Limb (tissue), 2 donors: ENCODE data around the gene MIA.
"Not testable (repeated sequence)": the region's sequence is repeated elsewhere in the genome, so short reads cannot be mapped to it uniquely, and the experiment has no call there.

Experiments used
- DNase-seq, 2 donors: peaks; one replicate each; pipeline ENCODE4 v3.0.0-alpha.2; 2016; ENCODE audit errors: extremely low spot score in 2 of 2

Gene MIA

DNA sequence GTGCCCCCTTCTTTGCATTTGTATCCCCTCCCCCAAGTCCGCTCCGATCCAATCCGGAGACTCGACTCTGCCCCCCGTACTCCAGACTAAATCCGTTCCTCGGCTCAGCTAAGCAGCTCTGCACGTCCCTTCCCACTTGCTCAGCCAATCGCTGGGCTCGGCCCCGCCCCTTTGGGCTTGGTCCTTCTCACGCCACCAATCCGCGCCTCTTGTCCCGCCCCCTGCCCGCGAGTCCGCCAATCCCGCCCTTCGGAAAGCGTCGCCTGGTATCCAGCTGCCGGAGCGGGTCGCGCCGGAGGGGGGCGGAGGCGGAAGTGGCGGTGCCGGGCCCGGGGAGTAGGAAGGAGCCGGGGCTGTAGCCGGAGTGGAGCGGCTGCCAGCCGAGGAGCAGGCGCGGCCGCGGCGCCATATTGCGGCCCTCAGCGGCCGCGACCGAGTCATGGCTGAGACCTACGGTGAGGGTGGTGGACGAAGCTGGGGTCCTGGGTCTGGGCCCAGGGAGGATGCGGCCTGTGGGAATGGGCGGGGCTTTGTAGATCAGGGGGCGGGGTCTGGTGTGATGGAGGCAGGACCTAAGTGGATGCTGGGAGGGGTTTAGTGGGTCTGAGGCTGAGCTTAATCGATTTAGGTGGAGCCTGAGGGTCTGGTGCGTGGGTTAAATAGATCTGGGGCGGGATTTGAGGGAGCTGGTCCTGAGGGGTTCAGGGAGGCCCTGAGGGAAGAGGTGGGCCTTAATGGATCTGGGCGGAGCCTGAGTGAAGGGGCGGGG, 2.8 kb downstream of the MIA start, which contains the start of gene RAB4B:
TSS of gene RAB4B (plus strand) at position 311 of the 769 bp plus-strand sequence. CDS start at position 440, 129 bp downstream.
- peak; percentile 99 to 100 for DNase-seq

DNA sequence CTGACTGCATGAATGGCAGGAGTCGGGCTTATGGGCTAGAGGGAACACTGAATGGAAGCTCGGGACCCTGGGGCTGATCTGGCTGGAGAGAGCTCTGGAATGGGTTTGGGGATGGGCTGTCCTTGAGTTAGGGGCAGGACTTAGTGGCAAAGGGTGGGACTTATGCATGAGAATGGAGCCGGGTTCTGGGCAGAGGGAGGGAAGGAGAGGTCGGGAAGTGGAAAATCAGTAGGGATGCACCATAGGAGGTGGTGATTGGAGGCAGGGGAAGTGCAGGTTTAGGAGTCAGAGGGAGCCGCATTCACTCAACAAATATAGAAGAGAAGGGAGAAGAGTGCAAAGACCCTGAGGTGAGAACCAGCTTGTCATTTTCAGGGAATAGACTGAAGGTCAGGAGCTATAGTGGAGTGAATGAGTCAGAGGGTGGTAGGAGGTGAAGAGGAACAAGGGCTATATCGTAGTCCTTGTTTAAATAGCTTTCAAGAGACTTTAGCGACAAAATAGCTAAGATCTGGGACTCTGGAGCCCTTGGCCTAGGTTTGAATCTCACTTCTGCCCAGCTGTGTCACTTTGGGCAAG, 3.5 kb downstream of the MIA start:
- no peak for DNase-seq

DNA sequence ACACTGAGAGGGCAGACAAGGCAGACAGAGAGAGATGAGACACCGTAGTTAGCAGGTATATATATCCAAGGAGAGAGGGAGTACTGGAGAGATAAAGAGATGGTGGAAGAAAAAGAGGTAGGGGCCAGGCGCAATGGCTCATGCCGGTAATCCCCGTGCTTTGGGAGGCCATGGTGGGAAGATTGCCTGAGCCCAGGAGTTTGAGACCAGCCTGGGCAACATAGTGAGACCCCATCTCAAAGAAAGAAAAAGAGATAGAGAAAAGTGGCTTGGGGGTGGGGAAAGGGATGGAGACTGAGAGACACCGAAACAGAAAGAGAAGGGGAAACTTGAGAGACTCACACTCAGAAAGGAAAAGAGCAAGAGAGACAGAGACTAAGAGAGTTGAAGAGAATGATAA, 5.3 kb downstream of the MIA start:
- no peak for DNase-seq

DNA sequence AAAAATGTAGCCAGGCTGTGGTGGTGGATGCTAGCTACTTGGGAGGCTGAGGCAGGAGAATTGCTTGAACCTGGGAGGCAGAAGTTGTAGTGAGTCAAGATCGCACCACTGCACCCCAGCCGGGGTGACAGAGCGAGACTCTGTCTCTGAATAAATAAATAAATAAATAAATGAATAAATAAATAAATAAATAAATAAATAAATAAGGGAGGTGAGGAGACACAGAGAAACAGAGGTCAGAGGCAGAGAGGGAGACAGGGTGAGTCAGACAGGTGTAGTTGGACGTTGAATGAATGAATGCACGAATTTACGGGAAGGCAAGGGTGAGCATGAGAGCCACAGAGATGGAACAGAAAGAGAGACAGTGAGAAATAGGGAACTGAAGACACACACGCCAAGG, 5.8 kb downstream of the MIA start:
- no peak for DNase-seq

DNA sequence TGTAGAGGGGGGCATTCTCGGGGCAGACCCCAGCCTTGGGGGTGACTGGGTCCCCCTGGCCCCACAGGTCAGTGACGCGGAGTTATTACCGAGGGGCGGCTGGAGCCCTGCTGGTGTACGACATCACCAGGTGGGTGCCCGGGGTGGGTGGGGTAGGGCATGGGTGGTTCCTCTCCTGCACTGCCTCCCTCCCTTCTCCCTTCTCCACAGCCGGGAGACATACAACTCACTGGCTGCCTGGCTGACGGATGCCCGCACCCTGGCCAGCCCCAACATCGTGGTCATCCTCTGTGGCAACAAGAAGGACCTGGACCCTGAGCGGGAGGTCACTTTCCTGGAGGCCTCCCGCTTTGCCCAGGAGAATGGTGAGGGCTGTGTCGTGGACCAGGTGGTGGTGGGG, 8.4 kb downstream of the MIA start:
- no peak for DNase-seq

DNA sequence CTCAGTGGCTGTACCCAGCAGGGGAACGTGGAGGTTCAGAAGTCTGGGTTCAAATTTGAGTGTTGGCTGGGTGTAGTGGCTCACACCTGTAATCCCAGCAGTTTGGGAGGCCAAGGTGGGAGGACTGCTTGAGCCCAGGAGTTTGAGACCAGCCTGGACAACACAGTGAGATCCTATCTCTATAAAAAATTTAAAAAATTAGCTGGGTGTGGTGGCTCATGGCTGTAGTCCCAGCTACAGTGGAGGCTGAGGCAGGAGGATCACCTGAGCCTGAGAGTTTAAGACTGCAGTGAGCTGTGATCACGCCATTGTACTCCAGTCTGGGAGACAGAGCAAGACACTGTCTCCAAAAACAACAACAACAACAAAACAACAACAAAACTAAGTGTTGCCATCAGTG, 8.8 kb downstream of the MIA start:
- DNase-seq, result not testable (repeated sequence)

DNA sequence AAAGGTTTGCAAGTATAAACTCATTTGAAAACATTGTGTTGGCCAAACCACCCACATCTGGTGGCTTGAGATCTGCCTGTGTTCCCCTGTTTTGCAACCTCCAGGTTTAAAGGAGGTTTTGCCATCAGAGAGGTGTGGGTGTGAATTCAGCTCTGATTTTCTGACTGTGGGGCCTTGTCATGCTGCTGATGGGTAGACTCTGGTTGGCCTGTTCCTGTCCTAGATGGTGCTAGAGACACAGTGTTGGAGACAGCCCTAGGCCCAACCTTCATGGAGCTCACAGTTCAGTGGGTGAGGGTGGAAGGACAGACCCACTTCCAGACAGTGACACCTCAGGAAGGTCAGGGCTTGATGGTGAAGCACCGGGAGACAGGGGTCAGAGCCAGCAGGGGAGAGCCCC, 10.2 kb downstream of the MIA start:
- DNase-seq, result no peak

DNA sequence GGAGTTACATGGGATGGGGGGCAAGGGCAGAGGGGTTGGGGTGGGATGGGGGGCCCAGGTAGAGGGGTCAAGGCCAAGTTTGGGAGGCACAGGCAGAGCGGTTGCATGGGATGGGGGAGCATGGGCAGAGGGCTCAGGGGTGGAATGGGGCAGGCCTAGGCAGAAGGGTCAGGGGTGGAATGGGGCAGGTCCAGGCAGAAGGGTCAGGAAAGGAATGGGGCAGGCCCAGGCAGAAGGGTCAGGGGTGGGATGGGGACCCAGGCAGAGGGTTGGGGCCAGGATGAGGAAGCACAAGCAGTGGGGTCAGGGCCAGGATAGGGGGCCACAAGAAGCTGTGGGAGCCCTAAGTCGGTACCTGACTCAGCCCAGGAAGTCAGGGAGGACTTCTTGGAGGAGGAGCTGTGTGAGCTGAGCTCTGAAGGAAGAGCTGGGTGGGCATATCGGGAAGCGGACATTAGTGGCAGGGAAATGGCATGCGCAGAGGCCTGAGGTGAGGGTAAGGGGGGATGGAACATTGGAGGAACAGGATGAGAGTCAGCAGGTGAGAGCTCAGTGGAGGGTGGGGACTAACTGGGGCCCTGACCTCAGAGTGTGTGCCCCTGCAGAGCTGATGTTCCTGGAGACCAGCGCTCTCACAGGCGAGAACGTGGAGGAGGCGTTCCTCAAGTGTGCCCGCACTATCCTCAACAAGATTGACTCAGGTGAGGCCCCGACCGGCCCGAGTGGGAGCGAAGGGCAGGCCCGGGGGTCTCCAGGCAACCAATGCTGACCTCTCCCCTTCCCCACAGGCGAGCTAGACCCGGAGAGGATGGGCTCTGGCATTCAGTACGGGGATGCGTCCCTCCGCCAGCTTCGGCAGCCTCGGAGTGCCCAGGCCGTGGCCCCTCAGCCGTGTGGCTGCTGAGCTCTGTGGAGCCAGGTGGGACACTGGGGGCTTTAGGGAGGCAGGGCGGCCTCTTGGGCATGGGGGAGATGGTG, 11.0 kb downstream of the MIA start:
- no peak for DNase-seq

DNA sequence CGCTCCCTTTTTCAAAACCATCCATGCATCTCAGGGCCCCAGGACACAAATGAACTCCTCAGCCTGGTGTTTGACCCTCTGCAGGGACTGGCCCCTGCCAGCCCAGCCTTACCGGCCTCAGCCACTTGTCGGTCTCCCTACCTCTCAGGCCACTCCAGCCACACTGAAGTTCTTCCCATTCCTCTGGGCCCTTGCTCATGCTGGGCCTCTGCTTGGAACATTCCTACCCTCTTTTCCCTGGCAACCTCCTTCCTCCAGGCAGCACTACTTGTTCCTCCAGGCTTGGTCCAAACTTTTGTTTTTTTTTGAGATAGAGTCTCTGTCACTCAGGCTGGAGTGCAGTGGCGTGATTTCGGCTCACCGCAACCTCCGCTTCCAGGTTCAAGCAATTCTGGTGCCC, 16.0 kb downstream of the MIA start:
- no peak for DNase-seq

DNA sequence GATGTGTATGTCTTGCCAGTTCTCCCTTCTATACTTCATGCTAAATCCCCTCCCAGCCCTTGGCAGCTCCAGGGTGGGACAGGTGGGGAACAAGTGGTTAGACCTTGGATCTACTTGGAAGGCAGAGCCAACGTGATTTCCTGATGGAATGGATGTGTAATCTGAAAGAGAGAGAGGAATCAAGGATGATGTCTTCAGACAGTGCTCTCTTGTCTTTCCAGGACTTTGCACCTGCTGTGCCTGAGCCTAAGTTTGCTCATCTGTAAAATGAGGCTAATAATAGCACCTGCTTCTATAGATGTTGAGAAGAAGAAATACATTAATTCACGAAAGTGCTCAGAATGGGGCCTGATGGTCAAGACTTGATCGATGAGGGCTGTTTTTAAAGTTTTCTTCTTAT, 16.7 kb downstream of the MIA start:
- no peak for DNase-seq

DNA sequence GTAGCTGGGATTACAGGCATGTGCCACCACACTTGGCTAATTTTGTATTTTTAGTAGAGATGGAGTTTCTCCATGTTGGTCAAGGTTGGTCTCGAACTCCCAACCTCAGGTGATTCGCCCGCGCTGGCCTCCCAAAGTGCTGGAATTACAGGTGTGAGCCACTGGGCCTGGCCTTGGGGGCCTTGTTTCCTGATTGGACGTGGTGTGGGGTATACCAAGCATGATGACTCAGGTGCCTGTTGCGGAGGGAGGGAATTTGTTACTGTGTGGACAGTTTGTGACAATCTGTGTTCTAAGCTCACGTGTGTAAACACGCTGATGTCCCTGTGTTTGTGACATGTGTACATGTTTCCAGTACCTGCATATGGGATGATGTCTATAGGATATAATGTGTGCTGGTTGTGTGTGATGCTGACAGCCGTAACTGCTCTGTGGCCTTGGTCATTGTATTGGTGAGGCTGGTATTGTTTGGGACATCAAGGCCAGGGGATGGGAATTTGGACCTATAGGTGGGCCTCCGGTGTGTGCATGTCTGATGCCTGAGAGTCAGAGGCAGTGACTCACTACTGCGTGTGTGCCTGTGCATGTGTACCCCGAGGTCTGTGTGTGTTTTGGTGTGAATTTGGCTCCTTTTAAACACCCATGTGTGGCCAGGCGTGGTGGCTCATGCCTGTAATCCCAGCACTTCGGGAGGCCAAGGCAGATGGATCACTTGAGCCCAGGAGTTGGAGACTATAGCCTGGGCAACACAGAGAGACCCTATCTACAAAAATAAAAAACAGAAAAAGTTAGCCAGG, 22.0 kb downstream of the MIA start:
- DNase-seq, result no peak

DNA sequence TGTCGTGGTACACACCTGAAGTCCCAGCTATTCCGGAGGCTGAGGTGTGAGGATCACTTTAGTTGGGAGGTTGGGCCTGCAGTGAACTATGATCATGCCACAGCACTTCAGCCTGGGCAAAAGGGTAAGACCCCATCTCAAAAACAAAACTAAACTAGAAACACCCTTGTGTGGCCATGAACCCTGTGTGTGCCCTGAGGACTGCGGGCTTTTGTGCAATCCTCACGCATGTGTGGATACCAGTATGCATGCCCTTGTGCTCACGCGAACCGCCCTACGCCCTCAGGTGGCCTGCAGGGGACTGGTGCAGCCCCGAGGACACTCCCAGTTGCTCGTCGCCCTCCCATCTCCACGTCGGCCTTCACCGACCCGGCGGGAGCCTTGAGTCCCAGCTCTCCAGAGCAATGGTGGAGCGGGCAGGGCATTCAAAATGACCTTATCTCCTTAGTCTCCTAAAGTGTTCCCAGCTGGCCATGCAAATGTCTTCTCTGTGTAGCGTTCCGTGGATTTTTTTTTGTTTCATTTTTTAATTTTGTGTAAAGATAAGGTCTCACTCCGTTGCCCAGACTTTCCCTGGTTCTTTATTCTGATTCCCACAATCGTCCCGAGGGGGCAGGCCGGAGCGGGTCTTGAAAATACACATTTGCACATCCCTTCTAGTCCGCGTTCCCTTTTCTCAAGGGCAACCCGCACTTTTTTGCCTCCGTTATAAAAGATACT, 22.8 kb downstream of the MIA start:
- DNase-seq, result no peak

DNA sequence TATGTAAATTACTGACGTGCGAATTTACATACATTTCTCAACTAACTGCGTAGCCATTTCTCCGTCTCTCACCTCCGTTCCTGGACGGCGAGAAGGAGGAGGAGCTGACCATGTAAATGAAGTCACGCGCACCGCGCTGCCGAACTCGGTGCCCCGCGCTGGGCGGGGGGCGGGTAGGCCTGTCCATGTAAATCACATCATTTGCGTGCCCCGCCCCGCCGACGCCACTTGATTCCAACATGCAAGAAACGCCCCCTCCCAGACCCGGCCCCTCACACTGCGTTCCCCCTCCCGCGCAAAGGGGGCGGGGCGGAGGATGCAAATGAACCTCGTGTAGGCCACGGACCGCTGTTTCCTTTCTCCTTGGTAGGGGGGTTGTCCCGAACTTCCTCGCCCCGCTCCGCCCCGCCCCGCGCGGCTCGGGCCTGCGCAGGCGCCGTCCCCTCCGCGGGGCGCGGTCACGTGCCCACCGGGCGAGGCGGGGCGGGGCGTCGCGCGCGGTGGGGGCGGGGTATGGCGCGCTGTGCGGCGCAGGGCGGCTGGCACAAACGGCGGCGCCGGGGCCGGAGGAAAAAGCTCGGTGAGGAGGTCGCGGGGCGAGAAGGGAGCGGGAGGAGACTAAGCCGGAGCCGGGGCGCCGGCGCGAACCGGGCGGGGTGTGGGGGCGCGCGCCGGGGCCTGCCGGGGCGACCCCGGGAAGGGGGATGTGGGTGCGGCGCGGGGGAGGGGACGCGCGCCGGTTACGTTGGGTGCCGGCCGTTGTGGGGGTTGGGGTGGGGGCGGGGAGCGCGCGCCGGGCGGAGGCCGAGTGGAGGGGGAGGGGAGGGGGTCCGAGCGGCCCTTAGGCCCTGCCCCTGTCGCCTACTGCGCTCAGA, 23.6 kb downstream of the MIA start, which contains the start of gene EGLN2:
TSS of gene EGLN2 (plus strand) at position 509 of the 875 bp plus-strand sequence. CDS start 1,382 bp downstream, outside the sequence.
- peak; percentile 99 to 100 for DNase-seq

DNA sequence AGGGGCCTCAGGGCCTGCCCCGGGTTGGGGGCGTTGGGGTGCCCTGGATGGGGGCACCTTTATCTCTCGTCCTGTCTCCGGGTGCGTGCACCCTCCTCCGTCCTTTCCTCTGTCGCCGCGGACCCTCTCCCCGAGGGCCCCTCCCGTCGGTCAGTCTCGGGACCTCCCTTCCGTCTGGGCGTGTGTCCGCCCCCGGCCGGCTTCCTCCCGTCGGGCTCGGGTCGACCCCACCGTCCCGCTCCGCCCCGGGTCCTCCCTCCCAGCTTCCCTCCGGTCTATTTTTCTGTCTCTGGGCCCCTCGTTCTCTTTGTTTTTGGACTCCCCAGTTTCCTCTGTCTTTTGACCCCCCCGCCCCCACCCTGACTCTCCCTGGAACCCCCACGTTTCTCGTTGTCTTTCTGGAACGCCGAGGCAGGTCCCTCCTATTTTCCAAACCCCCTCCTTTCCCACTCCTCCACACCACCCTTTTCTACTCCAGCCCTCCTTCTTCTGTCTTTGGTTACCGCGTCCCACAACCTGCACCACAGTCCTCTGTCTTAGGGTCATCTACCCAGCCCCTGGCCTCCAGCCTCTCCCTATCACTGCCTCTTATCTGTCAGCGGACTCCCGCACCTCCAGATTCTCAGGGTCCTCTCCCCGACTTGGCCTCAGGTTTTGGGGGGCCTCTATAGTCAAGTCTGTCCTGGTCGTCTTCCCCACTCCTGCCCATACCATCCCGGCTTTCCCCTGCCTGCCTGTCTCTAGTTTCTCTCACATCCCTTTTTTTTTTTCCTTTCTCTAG, 24.4 kb downstream of the MIA start:
- peak in 1 of 2 donors; percentile 68 for DNase-seq

DNA sequence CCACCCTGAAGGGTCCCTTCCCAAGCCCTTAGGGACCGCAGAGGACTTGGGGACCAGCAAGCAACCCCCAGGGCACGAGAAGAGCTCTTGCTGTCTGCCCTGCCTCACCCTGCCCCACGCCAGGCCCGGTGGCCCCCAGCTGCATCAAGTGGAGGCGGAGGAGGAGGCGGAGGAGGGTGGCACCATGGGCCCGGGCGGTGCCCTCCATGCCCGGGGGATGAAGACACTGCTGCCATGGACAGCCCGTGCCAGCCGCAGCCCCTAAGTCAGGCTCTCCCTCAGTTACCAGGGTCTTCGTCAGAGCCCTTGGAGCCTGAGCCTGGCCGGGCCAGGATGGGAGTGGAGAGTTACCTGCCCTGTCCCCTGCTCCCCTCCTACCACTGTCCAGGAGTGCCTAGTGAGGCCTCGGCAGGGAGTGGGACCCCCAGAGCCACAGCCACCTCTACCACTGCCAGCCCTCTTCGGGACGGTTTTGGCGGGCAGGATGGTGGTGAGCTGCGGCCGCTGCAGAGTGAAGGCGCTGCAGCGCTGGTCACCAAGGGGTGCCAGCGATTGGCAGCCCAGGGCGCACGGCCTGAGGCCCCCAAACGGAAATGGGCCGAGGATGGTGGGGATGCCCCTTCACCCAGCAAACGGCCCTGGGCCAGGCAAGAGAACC, 25.1 kb downstream of the MIA start:
- DNase-seq, result no peak

DNA sequence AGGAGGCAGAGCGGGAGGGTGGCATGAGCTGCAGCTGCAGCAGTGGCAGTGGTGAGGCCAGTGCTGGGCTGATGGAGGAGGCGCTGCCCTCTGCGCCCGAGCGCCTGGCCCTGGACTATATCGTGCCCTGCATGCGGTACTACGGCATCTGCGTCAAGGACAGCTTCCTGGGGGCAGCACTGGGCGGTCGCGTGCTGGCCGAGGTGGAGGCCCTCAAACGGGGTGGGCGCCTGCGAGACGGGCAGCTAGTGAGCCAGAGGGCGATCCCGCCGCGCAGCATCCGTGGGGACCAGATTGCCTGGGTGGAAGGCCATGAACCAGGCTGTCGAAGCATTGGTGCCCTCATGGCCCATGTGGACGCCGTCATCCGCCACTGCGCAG, 25.7 kb downstream of the MIA start:
- DNase-seq, result no peak

DNA sequence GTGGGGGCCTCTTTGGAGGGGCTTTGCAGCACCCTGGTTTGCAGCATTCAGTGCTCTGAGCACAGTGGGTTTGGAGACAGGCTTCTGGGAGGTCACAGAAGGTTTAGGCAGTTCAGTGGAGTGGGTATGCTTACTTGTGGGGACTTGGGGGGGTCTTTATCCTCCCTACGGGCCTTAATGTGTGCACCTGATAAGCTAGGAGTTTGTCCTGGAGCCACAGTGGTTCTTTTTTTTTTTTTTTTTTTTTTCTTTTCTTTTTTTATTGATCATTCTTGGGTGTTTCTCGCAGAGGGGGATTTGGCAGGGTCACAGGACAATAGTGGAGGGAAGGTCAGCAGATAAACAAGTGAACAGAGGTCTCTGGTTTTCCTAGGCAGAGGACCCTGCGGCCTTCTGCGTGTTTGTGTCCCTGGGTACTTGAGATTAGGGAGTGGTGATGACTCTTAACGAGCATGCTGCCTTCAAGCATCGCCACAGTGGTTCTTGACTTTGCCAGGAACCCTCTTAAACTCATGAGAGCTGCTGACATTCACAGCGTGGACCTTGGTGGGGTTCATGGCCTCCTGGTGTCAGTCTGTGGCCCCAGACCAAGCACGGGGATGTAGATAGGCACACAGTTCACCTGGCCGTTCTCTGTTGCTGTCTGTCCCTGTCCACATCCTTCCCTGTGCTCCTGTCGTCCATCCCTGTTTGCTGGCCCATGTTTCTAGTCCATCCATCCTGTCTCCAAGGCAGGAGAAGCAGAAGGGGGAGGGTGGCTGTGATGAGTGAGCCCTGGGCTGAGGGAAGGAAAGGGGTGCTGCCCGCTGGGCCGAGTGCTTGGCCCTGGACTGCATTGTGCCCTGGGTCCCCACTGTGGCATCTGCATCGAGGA, 26.3 kb downstream of the MIA start:
- DNase-seq, result no peak
